ENCODE measurements around the gene FMNL2.

FMNL2 gene

DNA sequence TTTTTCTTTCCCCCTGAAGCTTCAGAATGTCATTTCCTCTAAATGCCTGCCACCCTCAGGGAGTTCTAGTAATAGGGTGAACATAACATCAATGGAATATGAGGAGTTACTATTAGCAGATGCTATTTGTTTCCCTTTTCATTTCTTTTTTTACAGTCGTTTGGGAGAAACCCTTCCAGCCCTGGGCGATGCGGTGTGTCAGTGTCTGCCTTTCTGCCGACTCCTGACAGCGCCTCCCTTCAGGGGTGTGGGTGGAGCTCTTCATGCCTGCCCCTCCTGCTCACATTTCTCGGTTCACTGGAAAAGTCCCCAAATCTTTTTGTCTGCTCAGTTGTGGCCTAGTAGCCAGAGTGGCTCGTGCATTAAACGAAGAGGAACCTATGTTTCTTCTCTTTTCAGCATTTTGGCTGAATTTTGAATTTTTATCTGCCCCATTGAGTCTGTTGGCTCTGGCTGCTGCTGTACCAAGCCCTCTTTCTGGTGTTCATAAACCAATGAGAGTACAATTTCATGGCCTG lies 72.3 kb downstream of the FMNL2 start:
- TF ChIP-seq TAF1 (IDR thresholded peaks at IDR 0.05; ENCODE audit: borderline replicate concordance, low read depth, low read length), result 0 out of 2 replicates have a peak, but pooled peaks have one; percentile 33
- peak; percentile 73; the same call in 1 of the 2 replicates for TF ChIP-seq POLR2A (IDR thresholded peaks at IDR 0.05; ENCODE audit: low read depth, low read length)
- peak; percentile 60 for TF ChIP-seq POLR2AphosphoS5 (IDR thresholded peaks at IDR 0.05; ENCODE audit: low read depth, low read length)
- FAIRE-seq, result peak; percentile 57
- peak; percentile 28 for DNase-seq (ENCODE audit: insufficient read length)

DNA sequence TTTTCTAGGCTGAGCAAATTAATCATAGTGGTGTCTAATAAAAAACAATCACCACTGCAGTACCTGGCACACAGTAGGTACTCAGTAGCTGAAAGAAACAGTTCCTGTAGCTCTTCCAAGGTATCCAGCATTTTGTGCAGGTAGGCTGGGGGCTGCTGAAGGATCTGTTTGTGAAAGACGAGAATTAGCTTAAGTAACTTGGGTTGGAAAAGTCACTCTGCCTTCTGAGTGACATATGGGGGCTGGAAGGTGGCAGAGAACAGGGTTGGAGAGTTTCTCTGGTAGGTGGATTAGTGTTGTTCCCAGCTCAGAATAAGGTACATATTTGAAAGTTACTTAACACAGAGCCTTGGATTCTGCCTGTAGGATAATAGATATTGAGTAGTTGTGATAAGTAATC lies 72.8 kb downstream of the FMNL2 start:
- DNase-seq (ENCODE audit: insufficient read length) (no peak), FAIRE-seq (no peak)
- no peak for TF ChIP-seq TAF1 (IDR thresholded peaks at IDR 0.05; ENCODE audit: borderline replicate concordance, low read depth, low read length)
- TF ChIP-seq POLR2A (IDR thresholded peaks at IDR 0.05; ENCODE audit: low read depth, low read length), result no peak
- TF ChIP-seq POLR2AphosphoS5 (IDR thresholded peaks at IDR 0.05; ENCODE audit: low read depth, low read length), result no peak

- TF ChIP-seq POLR2AphosphoS5 (IDR thresholded peaks at IDR 0.05; ENCODE audit: low read depth, low read length) (no peak), TAF1 (IDR thresholded peaks at IDR 0.05; ENCODE audit: borderline replicate concordance, low read depth, low read length) (no peak), POLR2A (IDR thresholded peaks at IDR 0.05; ENCODE audit: low read depth, low read length) (no peak)
- no peak for FAIRE-seq
- no peak for DNase-seq (ENCODE audit: insufficient read length)
Observed at GRCh38 chr2:152408254-152408653, 73.3 kb downstream of the FMNL2 start.

DNA sequence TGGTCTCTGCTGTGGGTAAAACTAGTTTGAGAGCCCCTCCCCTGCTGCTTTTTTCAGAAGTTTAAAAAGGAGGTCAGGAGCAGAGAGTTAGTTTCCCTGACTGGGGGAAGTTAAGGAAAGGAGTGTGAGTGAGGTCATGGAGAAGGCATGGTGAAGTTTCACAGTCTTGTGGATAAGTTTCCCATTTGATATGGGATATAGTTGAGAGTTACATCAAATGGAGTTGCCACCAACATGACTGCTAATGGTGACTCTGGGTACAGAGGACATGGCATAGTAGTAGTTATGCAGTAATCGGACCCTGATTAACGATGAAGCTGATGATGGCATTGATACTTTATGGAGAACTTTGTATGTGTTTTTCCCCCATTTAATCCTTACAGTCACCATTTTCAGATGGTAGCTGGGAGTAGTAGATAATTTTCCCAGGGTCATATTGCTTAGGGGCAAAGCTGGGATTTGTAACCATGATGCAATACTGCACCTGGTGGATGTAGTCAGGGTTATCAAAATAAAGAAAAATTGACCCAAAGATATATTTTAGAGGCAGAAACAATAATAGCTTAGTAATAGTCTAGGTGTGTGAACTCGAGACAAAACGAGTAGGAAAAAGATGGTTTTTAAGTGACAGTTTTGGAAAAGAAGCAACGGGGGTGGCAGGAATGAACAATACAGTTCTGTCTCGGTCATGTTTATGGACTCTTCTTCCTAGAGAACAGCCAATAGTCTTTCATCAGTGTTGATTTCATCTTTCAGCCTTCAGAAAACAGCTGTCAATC lies 74.6 kb downstream of the FMNL2 start:
- FAIRE-seq, result no peak
- TF ChIP-seq TAF1 (IDR thresholded peaks at IDR 0.05; ENCODE audit: borderline replicate concordance, low read depth, low read length), result no peak
- no peak for TF ChIP-seq POLR2A (IDR thresholded peaks at IDR 0.05; ENCODE audit: low read depth, low read length)
- no peak for TF ChIP-seq POLR2AphosphoS5 (IDR thresholded peaks at IDR 0.05; ENCODE audit: low read depth, low read length)

DNA sequence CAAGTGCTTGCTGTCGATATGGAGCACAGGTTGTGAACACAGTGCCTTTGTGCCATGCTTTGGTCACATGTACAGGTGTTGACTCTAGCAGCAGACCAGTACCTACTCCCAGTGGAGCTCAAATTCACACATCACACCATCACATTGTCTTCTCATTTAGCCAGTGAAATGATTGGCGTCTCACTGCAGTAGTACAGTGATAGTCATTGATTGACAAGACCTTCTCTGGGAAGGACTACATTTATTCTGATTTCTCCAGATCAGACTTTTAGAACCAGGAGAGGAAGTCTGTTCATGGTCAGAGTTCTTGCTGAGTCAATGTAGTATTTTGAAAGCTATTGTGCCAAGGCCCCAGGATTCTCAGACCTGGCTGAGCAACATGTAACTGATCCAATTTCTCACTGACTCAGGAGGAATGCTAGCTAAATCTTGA lies 75.2 kb downstream of the FMNL2 start:
- FAIRE-seq (no peak), DNase-seq (ENCODE audit: insufficient read length) (no peak)
- no peak for TF ChIP-seq POLR2A (IDR thresholded peaks at IDR 0.05; ENCODE audit: low read depth, low read length)
- TF ChIP-seq POLR2AphosphoS5 (IDR thresholded peaks at IDR 0.05; ENCODE audit: low read depth, low read length), result no peak
- no peak for TF ChIP-seq TAF1 (IDR thresholded peaks at IDR 0.05; ENCODE audit: borderline replicate concordance, low read depth, low read length)

More for the DNA sequence above, 74.6 kb downstream of the FMNL2 start:
- DNase-seq (ENCODE audit: insufficient read length), result no peak

DNA sequence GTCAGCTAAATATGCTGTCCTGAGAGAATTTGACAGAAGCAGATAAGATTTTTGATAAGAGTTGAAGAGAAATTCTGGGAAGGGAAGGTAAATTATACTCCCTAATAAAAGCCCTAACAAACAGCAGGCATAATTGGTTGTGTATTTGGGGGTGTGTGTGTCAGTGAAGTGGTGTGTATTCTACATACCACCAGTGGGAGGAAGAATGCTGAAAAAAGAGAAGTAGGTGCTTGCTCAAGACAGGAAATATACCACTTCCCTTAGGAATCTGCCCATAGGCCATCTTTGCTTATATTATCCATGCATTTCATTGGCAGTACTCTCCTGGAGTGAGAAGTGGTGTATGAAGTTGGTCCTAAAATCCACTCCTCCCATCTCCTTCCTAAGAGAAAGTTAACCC lies 76.2 kb downstream of the FMNL2 start:
- no peak for FAIRE-seq
- no peak for DNase-seq (ENCODE audit: insufficient read length)
- TF ChIP-seq POLR2A (IDR thresholded peaks at IDR 0.05; ENCODE audit: low read depth, low read length), result no peak
- TF ChIP-seq POLR2AphosphoS5 (IDR thresholded peaks at IDR 0.05; ENCODE audit: low read depth, low read length), result no peak
- TF ChIP-seq TAF1 (IDR thresholded peaks at IDR 0.05; ENCODE audit: borderline replicate concordance, low read depth, low read length), result no peak

DNA sequence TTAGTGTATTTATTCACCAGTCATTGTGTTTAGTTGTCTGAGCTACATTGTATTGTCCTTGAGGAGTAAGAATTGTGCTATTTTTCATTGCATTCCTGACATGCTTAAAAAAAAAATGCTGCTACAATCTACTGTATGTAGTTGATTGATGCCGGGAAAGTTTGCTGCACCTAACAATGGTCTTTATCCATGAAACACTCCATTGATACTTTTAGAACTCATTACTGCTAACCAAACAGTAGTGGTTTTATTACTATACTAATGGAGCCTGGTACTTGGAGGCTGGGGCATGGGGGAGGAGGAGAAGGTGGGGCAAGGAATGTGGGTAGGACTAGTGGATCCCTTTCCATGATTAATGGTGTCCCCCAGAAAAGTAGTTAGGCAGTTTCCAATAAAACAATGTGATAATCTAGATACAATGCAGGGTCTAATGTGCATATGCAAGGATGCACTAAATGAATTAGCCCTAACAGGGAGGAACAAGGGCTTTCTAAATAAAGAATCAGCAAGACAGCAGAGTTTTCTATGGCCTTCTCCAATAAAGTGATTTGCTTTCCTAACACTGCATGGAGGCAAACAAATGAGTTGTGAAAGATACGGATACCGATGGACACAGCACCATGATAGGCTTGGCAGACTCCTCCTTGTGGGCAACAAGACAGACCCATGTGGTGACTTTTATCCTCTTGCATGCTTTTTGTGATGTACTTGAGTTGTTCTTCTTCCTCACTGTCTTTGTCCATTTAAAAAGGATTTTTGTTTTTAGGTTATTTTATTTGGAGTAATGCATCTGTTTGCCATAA lies 78.5 kb downstream of the FMNL2 start:
- no peak for FAIRE-seq
- DNase-seq (ENCODE audit: insufficient read length), result no peak
- no peak for TF ChIP-seq TAF1 (IDR thresholded peaks at IDR 0.05; ENCODE audit: borderline replicate concordance, low read depth, low read length)

GRCh38 chr2:152415231-152415642 lies 80.3 kb downstream of the FMNL2 start:
- no peak for FAIRE-seq
- TF ChIP-seq POLR2A (IDR thresholded peaks at IDR 0.05; ENCODE audit: low read depth, low read length) (no peak), TAF1 (IDR thresholded peaks at IDR 0.05; ENCODE audit: borderline replicate concordance, low read depth, low read length) (no peak), POLR2AphosphoS5 (IDR thresholded peaks at IDR 0.05; ENCODE audit: low read depth, low read length) (no peak)
- DNase-seq (ENCODE audit: insufficient read length), result no peak

- FAIRE-seq (no peak), DNase-seq (ENCODE audit: insufficient read length) (no peak)
- no peak for TF ChIP-seq TAF1 (IDR thresholded peaks at IDR 0.05; ENCODE audit: borderline replicate concordance, low read depth, low read length)
- no peak for TF ChIP-seq POLR2A (IDR thresholded peaks at IDR 0.05; ENCODE audit: low read depth, low read length)
- no peak for TF ChIP-seq POLR2AphosphoS5 (IDR thresholded peaks at IDR 0.05; ENCODE audit: low read depth, low read length)
Observed at GRCh38 chr2:152415796-152416195, 80.8 kb downstream of the FMNL2 start.

- no peak for TF ChIP-seq POLR2AphosphoS5 (IDR thresholded peaks at IDR 0.05; ENCODE audit: low read depth, low read length)
- DNase-seq (ENCODE audit: insufficient read length), result no peak
Observed at GRCh38 chr2:152418688-152419087, 83.7 kb downstream of the FMNL2 start.

DNA sequence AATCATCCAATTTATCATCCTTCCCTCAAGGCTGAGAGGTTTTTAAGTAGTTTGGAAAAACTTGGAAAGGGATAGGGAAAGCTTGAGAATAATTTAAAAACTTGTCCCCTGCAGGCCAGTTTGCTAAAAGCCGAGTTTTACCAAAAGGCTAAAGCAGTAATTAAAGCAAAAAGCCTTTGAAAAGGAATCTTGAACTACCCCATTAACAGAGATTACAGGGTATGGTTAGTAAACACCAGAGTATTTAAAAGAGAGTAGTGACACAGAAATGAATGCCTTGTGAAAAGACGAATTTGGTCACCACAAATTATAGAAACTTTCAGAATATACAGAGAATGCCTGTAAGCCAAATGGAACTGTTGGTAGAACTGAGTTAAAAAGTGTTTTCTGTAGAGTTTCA lies 85.0 kb downstream of the FMNL2 start:
- no peak for FAIRE-seq
- TF ChIP-seq POLR2A (IDR thresholded peaks at IDR 0.05; ENCODE audit: low read depth, low read length) (no peak), POLR2AphosphoS5 (IDR thresholded peaks at IDR 0.05; ENCODE audit: low read depth, low read length) (no peak), TAF1 (IDR thresholded peaks at IDR 0.05; ENCODE audit: borderline replicate concordance, low read depth, low read length) (no peak)

More at GRCh38 chr2:152418688-152419087, 83.7 kb downstream of the FMNL2 start:
- FAIRE-seq, result peak; percentile 57

More for the DNA sequence above, 85.0 kb downstream of the FMNL2 start:
- DNase-seq (ENCODE audit: insufficient read length), result no peak
